Brain microvascular endothelial cell (primary cell): ENCODE data around the gene DLX1.
A peak's percentile ranks its signal among the peaks of the same experiment; 100 is the strongest.

Source experiments
- DNase-seq: peaks from one replicate; pipeline ENCODE4 v3.0.0-alpha.2; 2020
- H3K27ac ChIP-seq: fragments of 250-450 bp; sonication (Bioruptor Pico); 2 replicates; pipeline ENCODE4 v1.5.1; 2020; ENCODE audit warnings: mild to moderate bottlenecking, moderate library complexity
- H3K27me3 ChIP-seq: fragments of 250-450 bp; sonication (Bioruptor Pico); replicated peaks from 2 replicates; pipeline ENCODE4 v1.5.1; 2020; ENCODE audit warnings: mild to moderate bottlenecking
- H3K36me3 ChIP-seq: fragments of 250-450 bp; sonication (Bioruptor Pico); replicated peaks from 2 replicates; pipeline ENCODE4 v1.5.1; 2020; ENCODE audit warnings: mild to moderate bottlenecking
- H3K4me3 ChIP-seq: 2 replicates; pipeline ENCODE4 v1.5.1; 2011; ENCODE audit warnings: low read depth, mild to moderate bottlenecking, control low read depth, low read length, moderate library complexity
- in situ Hi-C: cut with HindIII; loops from 2 replicates; pipeline ENCODE4 v1.10.0; 2017; ENCODE audit warnings: low sequenced_read_pairs, low pct_ligation_motif_present
- TF ChIP-seq, protein P1 (sequence below): IDR thresholded peaks from 2 replicates; pipeline ENCODE4 v1.5.1; 2011; ENCODE audit warnings: low read depth, mild to moderate bottlenecking, moderate library complexity, low read length, control low read depth, inconsistent platforms; ENCODE audit errors: missing control alignments

DLX1 gene

GRCh38 chr2:172080641-172081220 lies 4.6 kb upstream of the DLX1 start:
- no peaks in the 10 kb centered on the region for H3K36me3 ChIP-seq
- in situ Hi-C loops: no loop called here

GRCh38 chr2:172081221-172082022 lies 3.9 kb upstream of the DLX1 start:
- Histone ChIP-seq H3K4me3 (no peak overlapping the region), H3K36me3 (no peaks in the 10 kb centered on the region), H3K27ac (no peak overlapping the region), H3K27me3 (peaks cover 51% of the 10 kb centered on the region)
- in situ Hi-C loops: no loop called here
- TF ChIP-seq, protein P1, sequence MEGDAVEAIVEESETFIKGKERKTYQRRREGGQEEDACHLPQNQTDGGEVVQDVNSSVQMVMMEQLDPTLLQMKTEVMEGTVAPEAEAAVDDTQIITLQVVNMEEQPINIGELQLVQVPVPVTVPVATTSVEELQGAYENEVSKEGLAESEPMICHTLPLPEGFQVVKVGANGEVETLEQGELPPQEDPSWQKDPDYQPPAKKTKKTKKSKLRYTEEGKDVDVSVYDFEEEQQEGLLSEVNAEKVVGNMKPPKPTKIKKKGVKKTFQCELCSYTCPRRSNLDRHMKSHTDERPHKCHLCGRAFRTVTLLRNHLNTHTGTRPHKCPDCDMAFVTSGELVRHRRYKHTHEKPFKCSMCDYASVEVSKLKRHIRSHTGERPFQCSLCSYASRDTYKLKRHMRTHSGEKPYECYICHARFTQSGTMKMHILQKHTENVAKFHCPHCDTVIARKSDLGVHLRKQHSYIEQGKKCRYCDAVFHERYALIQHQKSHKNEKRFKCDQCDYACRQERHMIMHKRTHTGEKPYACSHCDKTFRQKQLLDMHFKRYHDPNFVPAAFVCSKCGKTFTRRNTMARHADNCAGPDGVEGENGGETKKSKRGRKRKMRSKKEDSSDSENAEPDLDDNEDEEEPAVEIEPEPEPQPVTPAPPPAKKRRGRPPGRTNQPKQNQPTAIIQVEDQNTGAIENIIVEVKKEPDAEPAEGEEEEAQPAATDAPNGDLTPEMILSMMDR: no peak
- DNase-seq: no peak

More at GRCh38 chr2:172080641-172081220, 4.6 kb upstream of the DLX1 start:
- TF ChIP-seq, protein P1: no peak
- no peak for DNase-seq
- Histone ChIP-seq H3K4me3 (no peak overlapping the region), H3K27ac (no peak overlapping the region), H3K27me3 (peaks cover 46% of the 10 kb centered on the region)

GRCh38 chr2:172082105-172082943 lies 3.0 kb upstream of the DLX1 start:
- no peak for DNase-seq
- in situ Hi-C loops: no loop called here
- H3K4me3 ChIP-seq: no peak overlapping the region

GRCh38 chr2:172082944-172083627 lies 2.2 kb upstream of the DLX1 start:
- DNase-seq: no peak
- Histone ChIP-seq H3K36me3 (no peaks in the 10 kb centered on the region), H3K27me3 (peaks cover 68% of the 10 kb centered on the region), H3K27ac (no peak overlapping the region), H3K4me3 (peak overlapping the region; percentile 17)
- in situ Hi-C loops: no loop called here
- TF ChIP-seq, protein P1: no peak

More at GRCh38 chr2:172082105-172082943, 3.0 kb upstream of the DLX1 start:
- Histone ChIP-seq H3K27me3 (peaks cover 60% of the 10 kb centered on the region), H3K36me3 (no peaks in the 10 kb centered on the region), H3K27ac (no peak overlapping the region)
- TF ChIP-seq, protein P1: no peak

- DNase-seq: no peak
- in situ Hi-C loops: no loop called here
- Histone ChIP-seq H3K27ac (no peak overlapping the region), H3K36me3 (no peaks in the 10 kb centered on the region), H3K4me3 (peak overlapping the region; percentile 57), H3K27me3 (peaks cover 75% of the 10 kb centered on the region)
- TF ChIP-seq, protein P1: no peak
Measured at GRCh38 chr2:172083628-172084394, 1.5 kb upstream of the DLX1 start.
